Stimulated activated CD4-positive, alpha-beta T cell treated with anti-CD3 and anti-CD28 coated beads, Interleukin-4, amount 100 ng/mL, for 4 hours (primary cell): ENCODE measurements around the gene GDPD4.

Experiments
- DNase-seq, 2 experiments: peaks; one replicate each; pipeline ENCODE4 v3.0.0-alpha.2; 2020

The GDPD4 gene

GRCh38 chr11:77236901-77237300 is 64.6 kb downstream of the GDPD4 start:
- DNase-seq = no peak

GRCh38 chr11:77233011-77233410 is 68.5 kb downstream of the GDPD4 start:
- no peak for DNase-seq

GRCh38 chr11:77232242-77232641 is 69.2 kb downstream of the GDPD4 start:
- no peak for DNase-seq

- no peak for DNase-seq
These were observed 69.7 kb downstream of the GDPD4 start for GRCh38 chr11:77231800-77232199.

GRCh38 chr11:77230878-77231605 is 70.4 kb downstream of the GDPD4 start:
- DNase-seq = no peak

- no peak for DNase-seq
These were observed 77.7 kb downstream of the GDPD4 start for GRCh38 chr11:77223797-77224196.

GRCh38 chr11:77217156-77217555 is 84.3 kb downstream of the GDPD4 start:
- no peak for DNase-seq

- no peak for DNase-seq
These were observed 86.4 kb downstream of the GDPD4 start for GRCh38 chr11:77215106-77215505.

GRCh38 chr11:77214557-77214956 is 86.9 kb downstream of the GDPD4 start:
- DNase-seq = no peak

- DNase-seq = no peak
These were observed 87.7 kb downstream of the GDPD4 start for GRCh38 chr11:77213589-77214428.

- DNase-seq = no peak
These were observed 88.4 kb downstream of the GDPD4 start for GRCh38 chr11:77213029-77213579.

- DNase-seq = no peak
These were observed 89.0 kb downstream of the GDPD4 start for GRCh38 chr11:77212314-77213007.

- DNase-seq = no peak
These were observed 89.8 kb downstream of the GDPD4 start for GRCh38 chr11:77211594-77212251.

GRCh38 chr11:77211040-77211451 is 90.4 kb downstream of the GDPD4 start:
- DNase-seq = no peak

GRCh38 chr11:77209663-77210062 is 91.8 kb downstream of the GDPD4 start:
- no peak for DNase-seq

- no peak for DNase-seq
These were observed 93.0 kb downstream of the GDPD4 start for GRCh38 chr11:77208535-77208934.

- DNase-seq = no peak
These were observed 93.7 kb downstream of the GDPD4 start for GRCh38 chr11:77207618-77208313.

GRCh38 chr11:77207019-77207485 is 94.4 kb downstream of the GDPD4 start:
- DNase-seq = no peak

- no peak for DNase-seq
These were observed 95.0 kb downstream of the GDPD4 start for GRCh38 chr11:77206264-77207018.

- DNase-seq = no peak
These were observed 95.8 kb downstream of the GDPD4 start for GRCh38 chr11:77205467-77206263.
